Neural cell (in vitro differentiated cells): ENCODE results near the gene CBFA2T2. TPM values are rescaled to one million over a fixed set of nuclear protein-coding genes. Genes with fewer than 3 reads are reported as not detected.

ENCODE experiments used
- H2AFZ ChIP-seq: fragments of 200-600, 300-800 bp; sonication (generic), shearing (Covaris generic); 2 replicates; pipeline ENCODE4 v1.6.0; 2014; ENCODE audit warnings: low read depth, mild to moderate bottlenecking, antibody characterized with exemption, low read length, moderate library complexity
- H3F3A ChIP-seq: fragments of 200-600 bp; shearing (Covaris generic); 2 replicates; pipeline ENCODE4 v1.6.1; 2016; ENCODE audit warnings: mild to moderate bottlenecking, moderate library complexity, mixed read lengths, antibody characterized with exemption, low read length; ENCODE audit not compliant: insufficient read depth, poor library complexity, severe bottlenecking
- H3K27ac ChIP-seq: fragments of 200-600, 300-800 bp; sonication (generic), shearing (Covaris generic); 2 replicates; pipeline ENCODE4 v1.5.1; 2014; ENCODE audit warnings: mild to moderate bottlenecking, low read length, moderate library complexity
- H3K27me3 ChIP-seq: fragments of 300-800, 200-600 bp; sonication (generic), shearing (Covaris generic); 2 replicates; pipeline ENCODE4 v1.6.0; 2014; ENCODE audit warnings: mild to moderate bottlenecking, low read depth, low read length, moderate library complexity; ENCODE audit not compliant: insufficient read depth
- H3K36me3 ChIP-seq: fragments of 300-800, 200-600 bp; sonication (generic), shearing (Covaris generic); 2 replicates; pipeline ENCODE4 v1.5.1; 2014; ENCODE audit warnings: mild to moderate bottlenecking, antibody characterized with exemption, low read length, moderate library complexity; ENCODE audit not compliant: insufficient read depth
- H3K4me2 ChIP-seq: fragments of 300-800, 200-600 bp; sonication (generic), shearing (Covaris generic); 2 replicates; pipeline ENCODE4 v1.6.0; 2014; ENCODE audit warnings: mild to moderate bottlenecking, low read length
- H3K4me3 ChIP-seq: fragments of 300-800, 200-600 bp; sonication (generic), shearing (Covaris generic); 2 replicates; pipeline ENCODE4 v1.5.1; 2014; ENCODE audit warnings: mild to moderate bottlenecking, low read length, moderate library complexity
- H3K79me2 ChIP-seq: fragments of 200-600 bp; shearing (Covaris generic); replicated peaks from 2 replicates; pipeline ENCODE4 v1.6.0; 2014; ENCODE audit warnings: mild to moderate bottlenecking, low read length, moderate library complexity; ENCODE audit not compliant: insufficient read depth
- H3K9ac ChIP-seq: fragments of 300-800, 200-600 bp; sonication (generic), shearing (Covaris generic); 2 replicates; pipeline ENCODE4 v1.6.1; 2016; ENCODE audit warnings: mild to moderate bottlenecking, low read length, mixed read lengths
- H3K9me2 ChIP-seq: fragments of 200-600 bp; shearing (Covaris generic); 2 replicates; pipeline ENCODE4 v1.6.1; 2016; ENCODE audit warnings: mild to moderate bottlenecking, low read length, mixed read lengths; ENCODE audit not compliant: insufficient read depth
- H3K9me3 ChIP-seq: fragments of 200-600, 300-800 bp; sonication (generic), shearing (Covaris generic); 2 replicates; pipeline ENCODE4 v1.6.1; 2016; ENCODE audit warnings: mild to moderate bottlenecking, mixed run types, low read length, moderate library complexity, mixed read lengths
- H4K20me1 ChIP-seq: fragments of 200-600 bp; shearing (Covaris generic); 2 replicates; pipeline ENCODE4 v1.6.1; 2016; ENCODE audit warnings: mild to moderate bottlenecking, mixed run types; ENCODE audit not compliant: insufficient read depth
- CTCF ChIP-seq: fragments of 450-650 bp; IDR thresholded peaks from 2 replicates; pipeline ENCODE4 v1.5.1; 2014; ENCODE audit warnings: antibody characterized with exemption, mild to moderate bottlenecking, moderate library complexity; ENCODE audit not compliant: poor library complexity, severe bottlenecking
- EP300 ChIP-seq: fragments of 450-650 bp; conservative IDR thresholded peaks from 2 replicates; pipeline ENCODE4 v1.6.1; 2014; ENCODE audit warnings: antibody characterized with exemption, mild to moderate bottlenecking, moderate library complexity; ENCODE audit not compliant: poor library complexity, severe bottlenecking
- EZH2 ChIP-seq: fragments of 200-600, 300-800 bp; shearing (Covaris generic), sonication (generic); IDR thresholded peaks from 2 replicates; pipeline ENCODE4 v1.6.1; 2014; ENCODE audit warnings: antibody characterized with exemption, low read length, borderline replicate concordance, mild to moderate bottlenecking; ENCODE audit not compliant: insufficient read depth, poor library complexity, severe bottlenecking
- MXI1 ChIP-seq: fragments of 450-650 bp; conservative IDR thresholded peaks from 2 replicates; pipeline ENCODE4 v1.6.1; 2014; ENCODE audit warnings: antibody characterized with exemption, mild to moderate bottlenecking; ENCODE audit not compliant: poor library complexity, severe bottlenecking
- POLR2AphosphoS5 ChIP-seq: IDR thresholded peaks from 2 replicates; pipeline ENCODE4 v1.6.1; 2012
- RAD21 ChIP-seq: fragments of 450-650 bp; conservative IDR thresholded peaks from 2 replicates; pipeline ENCODE4 v1.6.1; 2014; ENCODE audit warnings: antibody characterized with exemption, mild to moderate bottlenecking, moderate library complexity
- REST ChIP-seq: IDR thresholded peaks from 2 replicates; pipeline ENCODE4 v1.6.1; 2012; ENCODE audit warnings: borderline replicate concordance
- SMC3 ChIP-seq: fragments of 450-650 bp; conservative IDR thresholded peaks from 2 replicates; pipeline ENCODE4 v1.6.1; 2014; ENCODE audit warnings: antibody characterized with exemption, mild to moderate bottlenecking, moderate library complexity; ENCODE audit not compliant: poor library complexity
- TAF1 ChIP-seq: IDR thresholded peaks from 2 replicates; pipeline ENCODE4 v1.6.1; 2012; ENCODE audit warnings: low read depth
- polyA plus RNA-seq: library from polyadenylated mRNA; depleted of rRNA; stranded (reverse); fragments of >200 nt; gene quantifications from 2 replicates; pipeline ENCODE4 v1.2.3, GENCODE V29; 2014

Gene CBFA2T2
- polyA plus RNA-seq, 1 donor from 2014 or later, result 15.9 TPM

DNA sequence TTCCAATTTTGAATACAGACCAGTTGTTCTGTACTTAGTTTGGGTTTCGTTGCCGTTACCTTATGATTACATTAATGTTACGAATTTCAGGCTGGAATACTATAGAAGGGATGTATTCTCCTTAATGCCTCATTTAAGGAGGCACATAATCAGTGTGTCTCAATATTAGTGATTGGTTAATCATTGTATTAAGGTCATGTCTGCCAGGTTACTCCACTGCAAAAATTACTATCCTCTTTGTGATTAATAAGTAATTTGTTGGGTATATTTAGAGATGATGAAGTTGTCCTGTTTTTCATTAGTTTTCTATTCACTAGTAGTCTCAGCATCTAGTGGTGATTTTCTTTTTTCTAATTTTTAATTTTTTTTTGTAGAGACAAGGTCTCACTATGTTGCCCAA is 66.3 kb downstream of the CBFA2T2 start:
- H2AFZ ChIP-seq, result no peak overlapping the region
- H3K4me2 ChIP-seq, result no peak overlapping the region
- no peak overlapping the region for H3K9ac ChIP-seq
- no peak for TF ChIP-seq RAD21
- no peak for TF ChIP-seq EZH2
- no peak for TF ChIP-seq SMC3
- TF ChIP-seq POLR2AphosphoS5, result no peak
- no peak for TF ChIP-seq EP300
- no peak for TF ChIP-seq MXI1
- TF ChIP-seq REST, result no peak
- no peak for TF ChIP-seq TAF1
- TF ChIP-seq CTCF, result no peak
- H3K36me3 ChIP-seq, result no peaks in the 10 kb centered on the region
- H3K9me3 ChIP-seq, result no peaks in the 10 kb centered on the region
- H3F3A ChIP-seq, result no peaks in the 10 kb centered on the region
- no peak overlapping the region for H3K27ac ChIP-seq
- no peaks in the 10 kb centered on the region for H3K9me2 ChIP-seq
- no peaks in the 10 kb centered on the region for H3K27me3 ChIP-seq
- H3K79me2 ChIP-seq, result no peaks in the 10 kb centered on the region
- no peak overlapping the region for H3K4me3 ChIP-seq
- no peaks in the 10 kb centered on the region for H4K20me1 ChIP-seq

GRCh38 chr20:33558348-33559144 is 68.7 kb downstream of the CBFA2T2 start:
- no peaks in the 10 kb centered on the region for H3K79me2 ChIP-seq

More at GRCh38 chr20:33558348-33559144, 68.7 kb downstream of the CBFA2T2 start:
- Histone ChIP-seq H3K27me3 (no peaks in the 10 kb centered on the region), H3F3A (no peaks in the 10 kb centered on the region), H3K9me2 (no peaks in the 10 kb centered on the region), H3K4me3 (no peak overlapping the region), H3K27ac (no peak overlapping the region), H3K9ac (no peak overlapping the region), H4K20me1 (no peaks in the 10 kb centered on the region), H3K4me2 (no peak overlapping the region), H3K9me3 (no peaks in the 10 kb centered on the region), H2AFZ (no peak overlapping the region), H3K36me3 (no peaks in the 10 kb centered on the region)
- TF ChIP-seq CTCF (no peak), EP300 (no peak), TAF1 (no peak), RAD21 (no peak), MXI1 (no peak), EZH2 (no peak), REST (no peak), SMC3 (no peak), POLR2AphosphoS5 (no peak)
